HG02759 (cell line): ENCODE measurements around the gene GALNT18.

Experiments used
- ATAC-seq: cut with Tn5 transposase; IDR thresholded peaks from one replicate; pipeline ENCODE4 v1.9.1; 2021; ENCODE audit warnings: mild to moderate bottlenecking, moderate library complexity; ENCODE audit not compliant: unreplicated experiment

Gene GALNT18

DNA sequence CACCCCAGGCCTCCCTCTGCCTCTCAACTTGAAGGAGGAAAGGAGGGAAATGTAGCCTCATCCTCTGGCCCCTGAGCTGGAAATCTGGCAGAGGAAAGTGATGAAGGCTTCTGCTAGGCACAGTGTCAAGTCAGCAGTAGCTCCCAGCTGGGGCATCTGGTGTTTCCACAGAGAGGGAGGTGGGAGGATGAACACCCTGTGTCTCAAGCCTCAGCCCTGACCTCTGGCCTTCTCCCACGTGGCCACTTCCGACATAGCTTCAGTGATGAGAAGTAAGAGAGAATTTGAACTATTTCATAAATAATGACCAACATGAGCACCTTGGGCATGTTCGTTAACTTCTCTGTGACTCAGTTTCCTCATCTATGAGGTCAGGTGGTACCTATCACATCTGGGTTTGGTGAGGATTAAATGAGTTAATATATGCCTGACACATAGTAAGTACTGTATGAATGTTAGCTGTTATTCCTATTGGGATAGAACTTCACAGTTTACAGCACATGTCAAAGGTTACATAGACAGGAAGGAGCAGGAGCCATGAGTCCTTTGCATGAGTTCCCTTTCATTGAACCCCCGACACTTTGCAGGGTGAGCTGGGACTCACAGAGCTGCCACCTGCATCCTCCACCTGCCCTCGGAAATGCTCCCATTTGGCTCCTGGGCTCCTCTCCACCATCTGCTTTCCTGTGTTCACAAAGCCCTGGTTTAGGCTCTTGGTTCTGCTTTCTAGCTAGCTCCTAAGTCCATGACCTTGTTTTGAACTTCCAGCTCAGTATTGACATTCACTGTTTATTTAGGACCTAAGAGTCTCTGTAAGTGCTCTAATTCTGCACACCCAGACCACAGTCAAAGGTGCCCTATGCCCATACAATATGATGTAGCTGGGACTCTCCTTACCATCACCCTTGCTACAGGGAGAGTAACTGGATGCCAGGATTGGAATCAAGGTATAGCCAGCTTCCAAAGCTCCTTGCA, 330.5 kb downstream of the GALNT18 start:
- no peak for ATAC-seq

- ATAC-seq, result no peak
Measured at GRCh38 chr11:11290354-11290753, 331.5 kb downstream of the GALNT18 start.

DNA sequence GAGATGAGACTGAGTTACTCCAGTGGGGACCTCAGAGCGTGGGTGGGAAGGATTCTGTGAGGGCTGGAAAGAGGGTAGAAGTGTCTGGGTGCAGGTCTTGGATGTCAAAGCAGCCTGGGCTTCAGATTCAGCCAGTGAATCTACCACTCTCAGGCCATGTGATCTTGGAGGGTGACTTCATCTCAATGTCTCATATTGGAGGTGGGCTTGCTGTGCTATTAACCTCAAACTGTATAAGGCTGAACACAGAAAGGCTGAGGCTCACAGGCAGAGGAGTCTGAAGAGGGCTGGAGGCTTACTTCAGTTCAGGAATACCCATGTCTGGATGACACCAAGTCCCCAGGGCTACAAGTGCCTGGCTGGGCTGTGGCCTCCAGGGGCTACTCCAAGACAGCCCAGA, 332.1 kb downstream of the GALNT18 start:
- ATAC-seq, result no peak

DNA sequence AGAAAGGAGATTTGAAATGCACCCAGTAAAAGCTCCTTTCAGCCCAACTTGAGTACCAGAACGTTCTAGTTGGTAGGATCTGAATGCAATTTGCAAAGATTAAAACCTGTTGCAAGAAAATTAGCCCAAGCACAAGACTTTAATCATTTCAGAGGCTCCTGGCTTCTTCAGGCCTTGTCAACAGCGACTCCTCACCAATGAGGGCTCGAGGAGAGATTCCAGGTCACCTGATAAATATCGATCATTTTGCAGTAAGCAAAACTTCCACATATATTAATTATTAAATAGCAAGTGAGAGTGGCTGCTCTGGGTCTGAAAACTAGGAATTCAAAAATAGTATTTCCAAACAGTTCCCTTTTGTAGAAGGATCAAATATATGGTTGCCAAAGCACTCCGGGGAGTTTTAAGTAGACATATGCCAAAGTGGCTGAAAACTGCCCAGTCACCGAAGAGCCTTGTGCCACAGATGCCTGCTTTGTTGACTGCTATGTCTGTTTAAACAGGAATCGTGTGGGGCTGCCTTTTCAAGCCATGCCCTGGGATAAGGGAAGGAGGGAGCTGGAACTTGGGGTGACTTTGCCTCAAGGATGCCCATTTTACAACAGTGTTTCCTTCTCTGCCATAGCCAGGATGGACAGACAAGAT, 332.7 kb downstream of the GALNT18 start:
- ATAC-seq, result no peak

DNA sequence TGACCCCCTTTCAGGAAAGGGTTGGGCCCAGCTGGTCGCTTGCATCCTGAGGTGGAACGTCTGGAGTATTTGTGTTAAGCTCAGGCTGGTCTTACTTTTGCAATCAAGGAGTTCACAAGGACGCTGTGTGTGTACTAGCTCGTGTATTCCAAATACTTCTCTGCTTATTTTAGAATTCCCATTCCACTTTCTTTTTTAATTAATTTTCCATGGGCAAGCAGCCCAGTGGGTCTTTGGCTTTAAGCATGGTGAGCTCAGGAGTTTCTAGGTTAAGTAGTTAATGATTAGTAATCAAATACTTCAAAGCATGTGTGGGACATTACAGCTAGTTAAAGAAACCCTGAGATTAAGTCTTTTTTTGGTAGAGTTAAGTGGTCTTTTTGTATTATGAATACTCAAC, 337.3 kb downstream of the GALNT18 start:
- ATAC-seq, result no peak

DNA sequence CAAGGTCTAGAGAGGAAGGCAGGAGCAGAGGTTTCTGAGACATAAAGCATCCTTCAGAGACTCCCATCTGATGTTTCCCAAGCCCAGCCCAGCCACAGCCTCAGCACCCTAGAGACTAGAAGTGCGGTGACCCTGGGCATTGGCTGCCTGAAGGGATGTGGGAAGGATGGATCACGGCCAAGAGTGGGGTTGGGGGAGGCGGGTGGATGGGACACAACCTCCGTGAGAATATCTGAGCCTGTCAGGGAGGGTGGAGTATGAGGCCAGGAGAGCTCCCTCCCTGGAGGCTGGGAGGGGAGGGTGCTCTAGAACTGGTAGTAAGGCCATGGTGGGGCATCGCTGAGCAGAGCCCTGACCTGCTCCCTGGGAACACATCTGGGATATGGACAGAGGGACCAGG, 340.2 kb downstream of the GALNT18 start:
- ATAC-seq, result no peak

GRCh38 chr11:11280826-11281225, 341.0 kb downstream of the GALNT18 start:
- no peak for ATAC-seq

DNA sequence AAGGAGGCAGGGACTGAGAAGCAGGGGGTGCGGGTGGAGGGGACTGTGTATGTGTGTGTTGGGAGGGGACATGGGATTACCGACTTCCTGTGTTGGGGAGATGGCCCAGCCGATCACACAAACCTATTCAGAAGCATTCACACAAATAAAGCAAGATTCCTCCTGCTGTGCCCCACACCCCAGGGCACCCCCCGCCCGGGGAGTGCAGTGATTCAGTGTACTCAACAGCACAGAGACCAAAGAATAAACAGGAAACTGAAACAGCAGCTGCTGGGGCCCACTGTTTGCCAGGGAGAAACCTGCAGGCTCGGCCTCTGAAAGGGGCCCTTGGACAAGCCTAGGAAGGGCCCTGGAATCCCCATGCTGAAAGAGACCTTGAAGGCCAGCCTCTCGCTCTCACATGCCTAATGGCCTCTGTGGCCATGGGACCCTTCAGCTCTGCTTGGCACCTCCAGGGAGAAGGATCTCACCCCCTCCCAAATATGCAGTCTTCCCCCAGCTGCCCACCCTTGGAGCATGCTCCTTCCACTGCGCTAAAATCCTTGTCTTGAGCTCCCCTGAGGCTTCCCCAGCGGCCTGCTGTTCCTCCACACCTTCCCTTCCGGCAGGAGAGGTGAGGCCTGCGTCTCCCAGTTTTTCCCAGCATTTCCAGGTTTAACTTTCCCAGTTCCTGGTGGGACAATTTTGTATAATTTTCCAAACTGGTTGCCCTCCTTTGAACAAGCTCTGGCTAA, 341.7 kb downstream of the GALNT18 start:
- no peak for ATAC-seq

GRCh38 chr11:11272254-11272653, 349.6 kb downstream of the GALNT18 start:
- no peak for ATAC-seq

DNA sequence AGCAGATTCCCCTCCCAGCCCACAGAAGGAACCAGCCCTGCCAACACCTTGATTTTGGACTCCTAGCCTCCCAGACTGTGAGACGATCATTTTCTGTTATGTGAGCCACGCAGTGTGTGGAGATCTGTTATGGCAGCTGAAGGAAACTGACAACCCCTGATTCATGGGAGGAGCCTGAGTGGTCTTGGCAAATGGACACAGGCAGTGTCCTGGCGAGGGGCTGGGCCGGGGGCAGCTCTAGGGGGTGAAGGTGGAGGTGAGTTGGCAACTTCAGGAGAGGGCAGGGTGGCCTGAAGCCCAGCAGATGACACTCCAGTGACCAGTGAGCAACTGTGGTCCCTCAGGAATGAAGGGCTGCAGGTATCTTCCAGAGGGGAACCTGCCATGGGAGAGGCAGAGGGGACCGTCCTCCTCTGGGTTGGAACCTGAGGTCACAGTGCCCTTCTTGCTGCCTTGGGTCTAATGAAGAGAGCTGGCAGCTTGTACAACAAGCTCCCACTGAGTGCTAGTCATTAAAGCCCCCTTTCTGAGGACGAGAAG, 351.5 kb downstream of the GALNT18 start:
- ATAC-seq, result no peak

GRCh38 chr11:11268706-11269105, 353.1 kb downstream of the GALNT18 start:
- ATAC-seq, result no peak

GRCh38 chr11:11268119-11268518, 353.7 kb downstream of the GALNT18 start:
- ATAC-seq, result no peak

GRCh38 chr11:11267312-11267711, 354.5 kb downstream of the GALNT18 start:
- no peak for ATAC-seq

DNA sequence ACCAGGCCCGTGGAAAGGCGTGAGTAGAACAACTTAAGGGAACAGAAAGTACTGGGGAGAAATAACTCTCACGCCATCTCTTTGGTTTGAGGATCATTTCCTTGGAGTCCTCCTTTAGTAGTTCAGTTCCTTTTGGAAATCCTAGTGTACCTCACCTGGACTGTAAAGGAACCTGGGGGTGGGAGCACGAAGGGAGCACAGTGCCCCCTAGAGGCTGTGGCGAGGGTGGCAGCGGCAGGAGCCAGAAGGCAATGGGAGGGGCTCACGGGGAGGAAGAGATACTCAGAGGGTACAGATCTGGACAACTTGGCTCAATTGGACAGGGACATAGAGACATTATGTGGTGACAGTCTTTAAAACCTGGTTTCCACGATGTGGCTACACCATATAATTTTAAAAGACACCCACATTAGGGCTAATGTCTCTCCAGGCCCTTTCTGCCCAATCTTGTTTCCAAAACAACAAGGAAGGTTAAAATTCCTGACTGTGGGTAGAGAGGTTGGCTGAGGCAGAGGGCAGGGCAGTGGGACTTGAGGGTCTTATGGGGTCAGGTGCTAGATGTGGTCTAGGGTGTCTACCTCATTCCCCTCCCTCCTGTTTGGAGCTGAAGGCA, 355.7 kb downstream of the GALNT18 start:
- peak; percentile 46 for ATAC-seq

- ATAC-seq, result no peak
Measured at GRCh38 chr11:11265320-11265719, 356.5 kb downstream of the GALNT18 start.

DNA sequence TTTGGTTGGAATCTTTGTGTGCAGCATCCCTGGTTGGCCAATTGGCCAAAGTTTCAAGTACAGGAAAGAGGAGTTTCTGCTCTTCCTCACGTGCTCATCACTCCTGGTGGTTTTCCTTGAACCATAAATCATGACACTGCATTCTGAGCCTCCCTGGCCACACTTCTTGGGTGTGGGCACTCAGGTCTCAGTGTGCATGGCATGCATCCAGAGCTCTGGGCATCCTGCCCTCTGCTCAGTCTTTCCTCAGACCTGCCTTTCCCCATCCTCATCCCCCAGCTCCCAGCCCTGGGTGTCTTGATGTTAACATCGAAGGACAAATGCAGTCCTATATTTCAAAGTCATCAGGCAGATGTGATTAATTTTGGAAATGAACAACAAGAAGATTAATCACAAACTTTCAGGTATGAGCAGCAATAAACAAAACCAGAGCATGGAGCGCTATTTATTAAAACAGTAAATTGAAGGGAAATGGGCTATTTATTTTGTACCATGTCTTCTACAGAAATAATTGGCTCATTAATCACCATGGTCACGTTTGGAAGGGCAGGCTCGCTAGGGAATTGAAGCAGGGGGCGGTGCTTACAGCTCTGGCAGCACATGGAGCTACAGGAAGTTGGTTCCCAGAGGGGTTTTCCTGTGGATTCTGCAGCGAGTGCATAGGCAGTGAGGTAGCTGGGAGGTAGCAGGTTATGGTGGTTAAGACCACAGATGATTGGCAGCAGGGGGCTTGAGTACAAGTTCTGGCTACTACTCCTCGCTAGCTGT, 358.4 kb downstream of the GALNT18 start:
- ATAC-seq, result no peak

DNA sequence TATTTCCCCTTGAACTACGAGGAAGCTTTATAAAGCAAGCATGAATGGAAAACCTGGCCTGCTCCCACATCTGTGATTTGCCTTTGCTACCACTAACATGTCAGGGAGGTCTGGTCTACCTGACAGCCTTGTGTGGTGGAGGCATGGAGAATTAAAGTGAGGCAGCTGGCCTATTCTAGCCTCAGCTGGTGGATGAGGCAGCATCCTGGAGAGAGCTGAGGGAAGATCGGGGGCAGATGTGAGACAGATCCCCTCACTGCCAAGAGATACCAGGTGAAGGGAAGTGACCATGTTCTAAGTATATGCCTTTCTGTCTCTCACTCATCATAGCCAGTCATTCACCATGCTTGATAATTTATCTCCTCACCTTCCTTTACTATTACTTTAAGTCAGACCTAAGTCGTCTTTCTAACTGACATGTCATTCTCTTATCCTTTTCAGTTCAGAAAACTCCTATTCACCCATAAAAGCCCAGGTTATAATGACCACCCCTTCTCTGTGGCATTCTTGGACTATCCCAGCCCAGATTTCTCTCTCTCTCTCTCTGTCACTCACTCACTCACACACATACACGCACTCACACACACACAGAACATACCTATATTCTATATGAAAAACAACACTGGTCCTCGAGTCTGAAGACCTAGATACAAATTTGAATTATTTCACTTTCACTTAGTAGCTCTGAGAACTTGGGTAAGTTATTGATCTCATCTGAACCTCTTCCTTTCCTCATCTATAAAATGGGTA, 359.5 kb downstream of the GALNT18 start:
- peak; percentile 2 for ATAC-seq

- ATAC-seq, result peak; percentile 70
Measured at GRCh38 chr11:11261629-11262028, 360.2 kb downstream of the GALNT18 start.

GRCh38 chr11:11260903-11261302, 360.9 kb downstream of the GALNT18 start:
- no peak for ATAC-seq
